ENCODE results near the gene CHAD.

DNA sequence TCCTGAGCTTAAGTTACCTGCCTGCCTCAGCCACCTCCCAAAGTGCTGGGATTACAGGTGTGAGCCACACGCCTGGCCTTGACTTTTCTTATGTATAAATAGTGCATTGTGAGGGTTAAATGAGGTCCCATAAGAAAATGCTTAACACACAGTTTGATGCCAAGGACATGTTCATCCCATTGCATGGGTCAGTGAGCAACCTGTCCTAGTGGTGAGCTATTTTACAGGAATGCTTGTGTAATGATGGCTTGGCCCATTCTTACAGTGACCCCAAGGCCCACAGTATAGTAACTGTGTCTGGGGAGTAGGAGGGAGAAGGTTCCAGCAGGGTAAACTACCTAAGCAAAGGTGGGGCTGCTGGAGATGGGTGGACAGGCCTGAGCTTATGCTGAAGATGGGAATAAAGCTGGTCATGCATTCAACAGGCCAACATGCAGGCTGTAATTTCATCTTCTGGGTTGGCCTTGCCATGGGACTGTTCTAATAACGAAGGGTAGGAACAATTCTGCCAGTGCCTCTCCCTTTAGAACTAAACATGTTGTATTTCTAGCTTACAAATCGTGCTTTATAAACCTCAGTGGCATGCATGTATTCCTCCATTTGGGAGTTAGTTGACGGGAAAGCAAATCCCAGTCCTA is 36.4 kb downstream of the CHAD start:
- no peak for TF ChIP-seq POLR2A (IDR thresholded peaks at IDR 0.05)
- TF ChIP-seq POLR2AphosphoS5 (IDR thresholded peaks at IDR 0.05): no peak
